Testis (tissue), 3 donors: Measurements from ENCODE around the gene JADE2. TPM values are rescaled to one million over a fixed set of nuclear protein-coding genes. Genes with fewer than 3 reads are reported as not detected.

Experiments used
- DNase-seq: peaks from one replicate; pipeline ENCODE4 v3.0.0-alpha.2; 2019
- H3K27ac ChIP-seq, 2 donors: fragments of 200-600 bp; sonication (generic); one replicate each; pipeline ENCODE4 v1.5.1; 2019
- H3K27me3 ChIP-seq: fragments of 200-600 bp; sonication (generic); one replicate; pipeline ENCODE4 v1.5.1; 2019
- H3K36me3 ChIP-seq: fragments of 200-600 bp; sonication (generic); one replicate; pipeline ENCODE4 v1.5.1; 2017; ENCODE audit warnings: low read depth; ENCODE audit errors: missing control alignments
- H3K4me1 ChIP-seq: fragments of 200-600 bp; sonication (generic); one replicate; pipeline ENCODE4 v1.5.1; 2019
- H3K4me3 ChIP-seq, 2 donors: fragments of 200-600 bp; sonication (generic); one replicate each; pipeline ENCODE4 v1.5.1; 2017 to 2019
- H3K9me3 ChIP-seq: fragments of 200-600 bp; sonication (generic); one replicate; pipeline ENCODE4 v1.5.1; 2017
- CTCF ChIP-seq, 3 experiments: fragments of 450-650 bp in 2 of 3; fragments of 200-600 bp in 1 of 3; sonication (generic) in 1 of 3; IDR thresholded peaks; one replicate each; pipeline ENCODE4 v1.5.1; 2016 to 2019; ENCODE audit warnings: antibody characterized with exemption in 3 of 3, mild to moderate bottlenecking in 2 of 3, moderate library complexity in 1 of 3
- POLR2A ChIP-seq: fragments of 450-650 bp; IDR thresholded peaks from one replicate; pipeline ENCODE4 v1.6.1; 2017; ENCODE audit warnings: antibody characterized with exemption, mild to moderate bottlenecking, moderate library complexity
- WGBS, 2 donors: methylation state at CpG; one replicate each; pipeline ENCODE4 v1.1.5; 2018; 5-methylcytosine and 5-hydroxymethylcytosine counted together
- intact Hi-C: fragments of 100-400 bp; cut with DNase I; formaldehyde crosslinking; loops from one replicate; pipeline ENCODE4 v1.15.1; 2023; ENCODE audit warnings: low total_unique reads
- polyA plus RNA-seq: library from polyadenylated mRNA; stranded (reverse); fragments of 350-450 nt; fragmentation: Illumina TruSeq; extraction: RNeasy Lipid Tissue Mini Kit (QIAGEN cat#74804); gene quantifications from one replicate; pipeline ENCODE4 v1.2.3, GENCODE V29; 2014; ENCODE audit warnings: low read depth, low replicate concordance; ENCODE audit not compliant: insufficient read depth
- total RNA-seq, 2 donors: library from RNA; depleted of rRNA; stranded (reverse); fragments of >200 nt; gene quantifications; one replicate each; pipeline ENCODE4 v1.2.3, GENCODE V29; 2016

JADE2 gene
- total and polyA plus RNA-seq, 3 donors from 2014 or later = 26.0 to 67.2 (median 54.5) TPM

DNA sequence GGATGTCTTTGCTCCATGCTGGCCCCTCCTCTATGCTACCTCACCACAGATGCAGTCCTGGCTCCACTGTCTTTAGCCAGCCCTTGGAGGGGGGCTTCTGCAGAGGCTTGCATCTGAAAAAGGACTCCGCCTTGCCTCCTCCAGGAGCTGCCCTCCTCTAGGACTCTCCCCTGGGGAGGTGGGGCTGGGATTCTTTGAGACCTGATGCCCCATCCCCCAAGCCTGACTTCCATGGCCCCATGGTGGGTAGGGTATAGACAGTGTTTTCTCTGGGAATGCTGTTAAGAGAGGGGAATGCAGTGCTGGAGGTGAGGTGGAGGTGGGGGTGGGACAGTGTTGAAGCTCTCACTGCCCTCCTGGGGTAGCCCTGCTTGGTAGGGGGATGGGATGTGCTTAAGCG is 14.3 kb downstream of the JADE2 start:
- H3K36me3 ChIP-seq = no peaks in the 10 kb centered on the region
- DNase-seq = no peak
- H3K4me1 ChIP-seq = peaks cover 2% of the 10 kb centered on the region
- no peaks in the 10 kb centered on the region for H3K27me3 ChIP-seq
- intact Hi-C loops = no loop called here
- WGBS, 2 donors = 90 to 100% methylated on average over 2 of the region's 2 CpGs
- H3K9me3 ChIP-seq = no peaks in the 10 kb centered on the region
- no peak overlapping the region for H3K27ac ChIP-seq
- TF ChIP-seq POLR2A (no peak), CTCF (IDR thresholded peaks at IDR 0.05) (no peak)
- no peak overlapping the region for H3K4me3 ChIP-seq

GRCh38 chr5:134540747-134541733 is 15.6 kb downstream of the JADE2 start:
- Histone ChIP-seq H3K36me3 (no peaks in the 10 kb centered on the region), H3K4me1 (peaks cover 6% of the 10 kb centered on the region), H3K27ac (no peak overlapping the region), H3K4me3 (no peak overlapping the region), H3K27me3 (no peaks in the 10 kb centered on the region), H3K9me3 (no peaks in the 10 kb centered on the region)
- intact Hi-C loops = no loop called here
- no peak for TF ChIP-seq CTCF (IDR thresholded peaks at IDR 0.05)
- no peak for TF ChIP-seq POLR2A
- 92 to 95% methylated on average over 12 to 15 of the region's 15 CpGs for WGBS, 2 donors
- DNase-seq = no peak

DNA sequence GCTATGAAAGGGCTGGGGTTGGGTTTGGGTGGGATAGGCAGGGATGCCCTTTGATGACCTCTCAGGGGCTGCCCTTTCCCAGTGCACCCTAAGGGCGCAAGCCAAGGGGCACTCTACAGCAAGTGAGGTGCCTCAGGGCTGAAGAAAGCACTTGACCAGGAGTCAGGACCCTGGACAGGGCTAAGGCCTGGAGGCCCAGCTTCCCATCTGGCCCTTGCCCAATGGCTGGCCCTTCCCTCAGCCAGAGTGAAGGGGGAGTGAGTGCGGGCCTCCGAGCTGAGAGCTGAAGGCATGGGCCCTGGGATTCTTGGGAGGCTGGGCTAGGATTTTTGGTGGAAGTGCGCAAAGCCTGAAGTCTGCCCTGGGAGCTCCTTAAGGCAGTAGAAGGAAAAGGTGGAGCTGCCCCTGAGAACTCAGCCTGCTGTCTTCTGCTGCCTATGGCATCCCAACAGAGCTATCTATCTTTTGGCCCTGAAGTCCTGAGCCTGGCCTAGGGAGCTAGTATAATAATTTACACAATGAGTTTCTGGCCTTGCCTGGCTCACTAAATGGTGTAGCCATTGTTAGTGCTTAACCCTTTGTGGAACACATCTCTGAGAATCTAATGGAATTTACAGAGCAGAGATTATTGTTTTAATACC is 16.4 kb downstream of the JADE2 start:
- TF ChIP-seq CTCF (IDR thresholded peaks at IDR 0.05) (no peak), POLR2A (no peak)
- no peaks in the 10 kb centered on the region for H3K27me3 ChIP-seq
- 60 to 65% methylated on average over 3 to 4 of the region's 4 CpGs for WGBS, 2 donors
- intact Hi-C loops = no loop called here
- H3K36me3 ChIP-seq = no peaks in the 10 kb centered on the region
- peak; percentile 53 for DNase-seq
- no peak overlapping the region for H3K27ac ChIP-seq
- no peak overlapping the region for H3K4me3 ChIP-seq
- H3K9me3 ChIP-seq = no peaks in the 10 kb centered on the region
- peaks cover 6% of the 10 kb centered on the region for H3K4me1 ChIP-seq

DNA sequence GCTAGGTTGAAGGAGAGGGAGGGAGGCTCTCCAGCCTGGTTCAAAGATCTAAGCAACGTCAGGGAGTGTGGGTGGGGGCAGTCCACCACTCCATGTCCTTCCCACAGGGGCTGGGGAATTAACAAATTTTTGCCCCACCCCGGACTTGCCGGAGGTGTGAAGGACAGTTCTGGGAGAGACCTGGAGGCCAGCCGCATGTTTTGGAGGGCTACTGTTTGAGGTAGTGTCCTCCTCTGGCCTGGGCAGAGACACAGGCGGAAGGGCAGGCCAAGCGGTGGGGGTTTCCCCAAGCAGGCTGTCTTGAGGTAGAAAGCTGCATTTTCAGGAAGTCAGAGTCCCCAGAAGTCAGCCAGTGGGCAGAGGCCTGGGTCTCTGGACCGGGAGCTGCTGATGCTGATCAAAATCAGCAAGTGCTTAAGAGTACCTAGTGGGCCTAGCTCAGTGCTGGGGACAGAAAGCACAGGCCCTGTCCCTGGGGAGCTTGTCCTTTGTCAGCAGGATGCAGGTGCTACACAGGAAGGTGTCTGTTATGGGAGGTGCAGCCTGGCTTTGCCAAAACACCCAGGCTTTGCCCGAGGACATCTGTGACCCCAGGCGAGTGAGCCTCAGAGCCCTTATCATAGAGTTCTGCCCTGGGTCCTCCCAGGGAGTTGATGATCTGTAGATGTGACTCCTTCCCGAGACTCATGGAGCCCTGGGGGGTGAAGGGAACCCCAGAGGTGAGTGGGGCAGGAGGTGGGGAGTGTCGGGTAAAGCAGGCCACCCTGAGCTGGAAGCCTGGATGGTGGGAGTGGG is 18.5 kb downstream of the JADE2 start:
- DNase-seq = no peak
- 67 to 73% methylated on average over 6 to 11 of the region's 11 CpGs for whole genome bisulfite sequencing, 2 donors
- TF ChIP-seq POLR2A (no peak), CTCF (IDR thresholded peaks at IDR 0.05) (no peak)
- Histone ChIP-seq H3K27ac (no peak overlapping the region), H3K9me3 (no peaks in the 10 kb centered on the region), H3K27me3 (no peaks in the 10 kb centered on the region), H3K4me3 (no peak overlapping the region), H3K36me3 (no peaks in the 10 kb centered on the region), H3K4me1 (peaks cover 6% of the 10 kb centered on the region)
- intact Hi-C loops = no loop called here
